GM19238 (cell line): ENCODE data around the gene NPM1.
"Not testable (repeated sequence)": the region's sequence is repeated elsewhere in the genome, so short reads cannot be mapped to it uniquely, and the experiment has no call there.

ENCODE experiments used
- DNase-seq: peaks from one replicate; pipeline ENCODE4 v3.0.0; 2011; ENCODE audit warnings: low spot score; ENCODE audit not compliant: insufficient read length

The NPM1 gene

DNA sequence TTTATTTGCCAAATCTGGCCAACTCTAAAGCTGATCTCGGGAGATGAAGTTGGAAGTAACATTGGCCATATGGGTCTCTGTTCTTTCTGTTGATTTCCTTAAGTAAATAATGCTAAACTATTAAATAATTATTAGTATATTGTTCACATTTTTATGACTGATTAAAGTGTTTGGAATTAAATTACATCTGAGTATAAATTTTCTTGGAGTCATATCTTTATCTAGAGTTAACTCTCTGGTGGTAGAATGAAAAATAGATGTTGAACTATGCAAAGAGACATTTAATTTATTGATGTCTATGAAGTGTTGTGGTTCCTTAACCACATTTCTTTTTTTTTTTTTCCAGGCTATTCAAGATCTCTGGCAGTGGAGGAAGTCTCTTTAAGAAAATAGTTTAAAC is 22.5 kb downstream of the NPM1 start:
- no peak for DNase-seq

DNA sequence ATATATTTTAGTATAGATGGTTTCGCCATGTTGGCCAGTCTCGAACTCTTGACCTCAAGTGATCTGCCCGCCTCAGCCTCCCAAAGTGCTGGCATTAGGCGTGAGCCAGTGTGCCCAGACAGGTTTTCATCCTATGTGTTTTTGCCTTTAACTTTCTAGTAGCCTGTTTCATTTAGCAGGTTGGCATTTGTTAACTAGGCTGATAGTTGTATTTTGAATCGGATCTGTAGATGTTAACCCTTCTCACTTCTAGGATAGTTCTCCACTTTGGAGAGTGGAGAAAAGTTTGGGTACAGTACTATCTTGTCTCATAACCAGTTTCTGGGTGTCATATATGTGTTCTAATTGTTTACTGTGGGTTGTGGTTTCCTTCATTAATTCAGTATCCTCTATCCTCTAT is 24.5 kb downstream of the NPM1 start:
- DNase-seq: no peak

GRCh38 chr5:171413153-171413910 is 25.7 kb downstream of the NPM1 start:
- DNase-seq: no peak

DNA sequence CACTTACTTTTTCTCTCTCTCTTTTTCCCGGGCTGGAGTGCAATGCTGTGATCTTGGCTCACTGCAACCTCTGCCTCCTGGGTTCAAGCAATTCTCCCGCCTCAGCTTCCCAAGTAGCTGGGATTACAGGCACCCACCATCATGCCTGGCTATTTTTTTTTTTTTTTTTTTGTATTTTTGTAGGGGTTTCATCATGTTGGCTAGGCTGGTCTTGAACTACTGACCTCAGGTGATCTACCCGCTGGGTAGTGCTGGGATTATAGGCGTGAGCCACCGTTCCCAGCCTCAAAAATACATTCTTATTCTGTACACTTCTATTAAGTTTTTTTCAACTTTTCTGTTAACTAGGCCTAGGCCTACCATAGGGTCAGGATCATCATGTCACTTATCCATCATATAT is 26.3 kb downstream of the NPM1 start:
- DNase-seq: not testable (repeated sequence)

GRCh38 chr5:171415115-171415730 is 27.6 kb downstream of the NPM1 start:
- DNase-seq: no peak

DNA sequence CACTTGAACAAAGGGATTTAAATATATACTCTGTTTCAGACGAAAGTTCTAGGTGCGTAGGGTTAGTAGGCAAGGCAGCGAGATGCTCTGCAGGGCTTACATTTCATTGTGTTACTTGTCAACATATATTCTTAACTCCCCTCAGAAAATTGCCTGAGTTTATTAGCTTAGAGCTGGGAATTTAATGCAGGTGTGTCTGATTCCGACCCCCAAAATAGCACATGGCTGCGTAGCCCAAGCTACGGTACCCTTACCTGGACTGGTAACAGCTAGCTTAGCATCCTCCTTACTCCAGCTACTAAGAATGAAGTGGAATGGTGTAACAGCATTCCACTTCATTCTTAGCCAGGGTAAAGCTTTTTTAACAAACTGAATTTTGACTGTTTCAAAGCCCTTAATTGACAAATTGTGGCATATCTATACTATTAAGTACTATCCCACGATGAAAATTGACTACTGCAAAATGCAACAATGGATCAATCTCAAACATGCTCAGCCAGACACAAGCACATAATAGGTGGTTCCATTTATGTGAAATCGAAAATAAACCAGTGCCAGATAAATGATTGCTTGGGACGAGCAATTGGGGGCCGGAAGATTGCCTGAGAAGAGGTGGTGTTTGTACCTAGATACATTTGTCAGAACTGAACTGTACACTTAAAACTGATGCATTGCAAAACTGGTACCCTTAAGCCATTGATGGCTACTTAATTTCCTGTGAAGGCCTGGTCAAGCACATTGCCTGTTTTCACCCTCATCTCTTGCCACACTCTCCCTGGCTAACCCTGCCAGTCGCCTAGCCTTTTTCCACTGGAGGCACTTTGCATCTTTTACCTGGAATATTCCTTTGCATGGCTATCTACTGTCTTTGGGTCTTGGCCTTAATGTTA is 28.8 kb downstream of the NPM1 start:
- no peak for DNase-seq

- peak; percentile 85 for DNase-seq
These were observed 30.8 kb downstream of the NPM1 start for GRCh38 chr5:171418316-171418981.

DNA sequence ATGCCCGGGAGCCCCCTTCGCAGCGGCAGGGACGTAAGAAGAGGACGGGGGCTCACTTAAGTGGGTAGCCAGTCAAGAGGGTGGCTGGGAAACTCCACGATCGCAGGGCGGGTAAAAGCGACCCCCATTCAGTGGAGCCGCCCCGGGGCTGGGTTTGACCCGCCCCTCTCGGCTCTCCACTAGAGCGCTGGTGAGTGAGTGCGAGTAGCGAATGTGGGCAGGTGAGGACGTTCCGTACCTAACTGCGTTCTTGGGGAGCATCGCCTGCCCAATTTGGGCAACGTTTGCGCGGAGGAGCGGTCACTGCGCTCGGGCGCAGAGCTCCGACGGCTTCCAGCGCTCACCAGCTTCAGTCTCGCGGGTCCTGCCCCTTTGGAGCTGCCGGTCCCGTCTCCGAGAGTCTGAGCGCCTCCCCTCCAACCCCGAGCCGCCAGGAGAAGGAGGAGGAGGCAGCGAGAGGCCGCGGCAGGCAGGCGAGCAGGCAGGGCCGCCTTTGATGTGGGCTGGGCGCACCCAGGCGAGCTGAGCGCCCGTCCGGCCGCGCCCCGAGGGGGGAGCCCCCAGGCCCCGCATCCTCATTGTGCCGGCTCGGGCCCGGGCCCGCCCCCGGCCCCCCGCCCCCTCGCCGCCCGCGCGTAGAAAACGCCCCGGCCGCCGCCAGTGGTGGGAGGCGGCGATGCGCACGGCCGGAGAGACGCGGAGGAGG is 31.5 kb downstream of the NPM1 start, which contains the start of gene FGF18:
Gene FGF18, plus strand, starts transcription at position 666 of the 706 bp plus-strand sequence. CDS start 553 bp downstream, outside the sequence.
- DNase-seq: no peak

DNA sequence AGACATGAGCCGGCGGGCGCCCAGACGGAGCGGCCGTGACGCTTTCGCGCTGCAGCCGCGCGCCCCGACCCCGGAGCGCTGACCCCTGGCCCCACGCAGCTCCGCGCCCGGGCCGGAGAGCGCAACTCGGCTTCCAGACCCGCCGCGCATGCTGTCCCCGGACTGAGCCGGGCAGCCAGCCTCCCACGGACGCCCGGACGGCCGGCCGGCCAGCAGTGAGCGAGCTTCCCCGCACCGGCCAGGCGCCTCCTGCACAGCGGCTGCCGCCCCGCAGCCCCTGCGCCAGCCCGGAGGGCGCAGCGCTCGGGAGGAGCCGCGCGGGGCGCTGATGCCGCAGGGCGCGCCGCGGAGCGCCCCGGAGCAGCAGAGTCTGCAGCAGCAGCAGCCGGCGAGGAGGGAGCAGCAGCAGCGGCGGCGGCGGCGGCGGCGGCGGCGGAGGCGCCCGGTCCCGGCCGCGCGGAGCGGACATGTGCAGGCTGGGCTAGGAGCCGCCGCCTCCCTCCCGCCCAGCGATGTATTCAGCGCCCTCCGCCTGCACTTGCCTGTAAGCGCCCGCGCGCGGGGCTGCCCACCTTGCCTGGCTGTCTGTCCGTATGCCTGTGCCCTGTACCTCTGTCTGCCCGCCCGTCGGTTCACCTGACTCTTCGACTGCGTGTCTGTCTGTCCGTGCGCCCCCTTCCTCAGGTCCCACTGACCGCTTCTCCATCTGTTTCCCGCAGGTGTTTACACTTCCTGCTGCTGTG is 32.2 kb downstream of the NPM1 start:
- DNase-seq: peak; percentile 40

GRCh38 chr5:171420431-171421241 is 33.0 kb downstream of the NPM1 start:
- DNase-seq: no peak

GRCh38 chr5:171421331-171422262 is 33.9 kb downstream of the NPM1 start:
- DNase-seq: no peak

GRCh38 chr5:171422495-171422894 is 34.8 kb downstream of the NPM1 start:
- DNase-seq: no peak

DNA sequence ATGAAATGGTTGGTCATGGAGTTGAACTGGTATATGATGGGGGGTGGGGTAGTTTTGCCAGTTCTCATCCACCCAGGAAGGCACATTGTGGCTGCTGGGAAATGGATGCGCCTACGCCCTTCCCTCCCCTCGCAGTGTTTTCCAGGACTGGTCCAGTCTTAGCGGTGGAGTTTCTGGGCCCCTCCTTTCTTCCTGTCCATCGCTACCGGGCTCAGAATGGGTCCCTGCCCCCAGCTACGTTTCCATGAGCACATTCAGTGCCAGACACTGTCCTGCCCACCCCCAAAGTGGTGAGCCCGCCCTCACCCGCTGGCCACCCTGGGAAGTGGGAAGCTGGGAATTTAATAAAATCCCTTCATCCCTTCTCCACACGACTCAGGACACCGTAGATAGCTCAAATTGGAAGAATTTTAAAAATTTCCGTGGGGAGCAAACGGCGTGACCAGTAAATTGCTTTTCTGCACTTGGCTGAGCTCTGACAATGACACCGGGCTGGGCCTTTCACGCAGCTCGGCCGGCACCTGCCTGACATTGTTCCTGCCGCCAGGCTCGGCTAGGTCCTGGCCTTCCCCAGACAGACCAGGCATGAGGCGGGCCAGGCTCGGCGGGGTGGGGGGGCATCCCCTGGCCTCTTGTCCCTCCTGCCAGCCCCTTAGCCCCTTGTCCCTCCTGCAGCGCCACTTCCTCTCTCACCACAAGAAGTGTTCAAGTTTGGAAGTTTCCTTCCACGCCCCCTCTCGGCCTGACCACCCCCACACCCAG is 35.4 kb downstream of the NPM1 start:
- DNase-seq: no peak

DNA sequence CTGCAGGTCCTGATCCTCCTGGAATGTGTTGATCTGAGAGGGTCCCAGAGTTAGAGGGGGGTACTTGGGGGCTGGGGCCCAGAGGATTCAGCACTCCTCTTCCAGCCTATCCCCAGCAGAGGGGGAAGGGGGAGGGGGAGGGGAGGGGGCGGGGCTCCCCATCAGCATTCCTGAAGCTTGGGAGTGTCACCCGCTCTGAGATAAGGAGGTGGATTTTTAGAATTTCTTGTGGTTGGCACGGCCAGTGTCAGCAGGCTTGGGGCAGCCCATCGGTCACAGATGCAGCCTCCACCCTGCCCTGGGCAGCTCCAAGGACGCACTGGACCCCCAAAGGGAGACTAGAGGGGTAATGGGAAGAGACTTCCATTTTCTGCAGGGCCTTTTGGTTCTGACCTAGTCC is 37.1 kb downstream of the NPM1 start:
- DNase-seq: no peak

DNA sequence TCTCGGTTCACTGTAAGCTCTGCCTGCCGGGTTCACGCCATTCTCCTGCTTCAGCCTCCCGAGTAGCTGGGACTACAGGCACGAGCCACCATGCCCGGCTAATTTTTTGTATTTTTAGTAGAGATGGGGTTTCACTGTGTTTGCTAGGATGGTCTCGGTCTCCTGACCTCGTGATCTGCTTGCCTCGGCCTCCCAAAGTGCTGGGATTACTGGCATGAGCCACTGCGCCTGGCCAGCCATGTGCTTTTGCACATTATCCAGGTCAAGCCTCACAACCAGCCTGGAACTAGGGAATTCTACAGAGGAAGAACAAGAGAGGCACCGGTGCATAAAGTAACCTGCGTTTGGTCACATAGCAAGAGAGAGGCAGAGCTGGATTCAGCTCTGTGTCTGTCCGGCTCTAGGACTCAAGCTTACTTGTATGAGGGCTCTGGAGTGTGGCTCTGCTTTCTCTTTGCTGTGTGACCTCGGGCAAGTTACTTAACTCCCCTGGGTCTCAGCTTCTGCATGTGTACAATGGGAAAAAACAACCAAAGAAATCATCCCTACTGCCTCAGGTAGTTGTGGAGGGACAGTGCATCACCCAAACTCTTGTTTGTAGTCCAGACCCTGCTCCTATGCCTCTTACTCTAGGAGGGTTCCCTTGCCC is 38.1 kb downstream of the NPM1 start:
- DNase-seq: no peak

DNA sequence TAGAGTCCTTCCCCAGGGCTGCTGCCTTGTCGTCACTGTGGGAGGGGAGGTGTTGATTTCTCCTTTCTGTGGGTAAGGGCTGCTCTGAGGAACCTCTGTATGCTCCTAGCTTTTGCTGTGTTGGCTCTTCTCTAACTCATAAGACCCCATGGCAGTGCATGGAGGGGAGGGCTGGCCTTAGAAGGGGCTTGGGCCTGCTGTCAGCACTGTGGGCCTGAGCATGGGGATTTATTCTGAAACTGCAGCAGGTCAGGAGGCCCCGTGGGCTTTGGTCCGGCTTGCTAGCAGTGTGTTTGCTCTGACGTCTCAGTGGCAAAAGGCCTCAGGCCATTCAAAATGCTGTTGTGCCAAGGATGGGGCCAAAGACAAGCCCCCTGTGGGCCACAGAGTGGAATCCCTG is 38.6 kb downstream of the NPM1 start:
- no peak for DNase-seq

- no peak for DNase-seq
These were observed 39.0 kb downstream of the NPM1 start for GRCh38 chr5:171426680-171427079.
